Activated CD8-positive, alpha-beta memory T cell treated with anti-CD3 and anti-CD28 coated beads for 48 hours (primary cell): Measurements from ENCODE around the gene RRAGD.
A peak's percentile ranks its signal among the peaks of the same experiment; 100 is the strongest.

ENCODE experiments used
- DNase-seq, 3 experiments: peaks; one replicate each; pipeline ENCODE4 v3.0.0-alpha.2; 2020; ENCODE audit warnings: low read depth in 2 of 3, low spot score in 2 of 3

Gene RRAGD, protein sequence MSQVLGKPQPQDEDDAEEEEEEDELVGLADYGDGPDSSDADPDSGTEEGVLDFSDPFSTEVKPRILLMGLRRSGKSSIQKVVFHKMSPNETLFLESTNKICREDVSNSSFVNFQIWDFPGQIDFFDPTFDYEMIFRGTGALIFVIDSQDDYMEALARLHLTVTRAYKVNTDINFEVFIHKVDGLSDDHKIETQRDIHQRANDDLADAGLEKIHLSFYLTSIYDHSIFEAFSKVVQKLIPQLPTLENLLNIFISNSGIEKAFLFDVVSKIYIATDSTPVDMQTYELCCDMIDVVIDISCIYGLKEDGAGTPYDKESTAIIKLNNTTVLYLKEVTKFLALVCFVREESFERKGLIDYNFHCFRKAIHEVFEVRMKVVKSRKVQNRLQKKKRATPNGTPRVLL

DNA sequence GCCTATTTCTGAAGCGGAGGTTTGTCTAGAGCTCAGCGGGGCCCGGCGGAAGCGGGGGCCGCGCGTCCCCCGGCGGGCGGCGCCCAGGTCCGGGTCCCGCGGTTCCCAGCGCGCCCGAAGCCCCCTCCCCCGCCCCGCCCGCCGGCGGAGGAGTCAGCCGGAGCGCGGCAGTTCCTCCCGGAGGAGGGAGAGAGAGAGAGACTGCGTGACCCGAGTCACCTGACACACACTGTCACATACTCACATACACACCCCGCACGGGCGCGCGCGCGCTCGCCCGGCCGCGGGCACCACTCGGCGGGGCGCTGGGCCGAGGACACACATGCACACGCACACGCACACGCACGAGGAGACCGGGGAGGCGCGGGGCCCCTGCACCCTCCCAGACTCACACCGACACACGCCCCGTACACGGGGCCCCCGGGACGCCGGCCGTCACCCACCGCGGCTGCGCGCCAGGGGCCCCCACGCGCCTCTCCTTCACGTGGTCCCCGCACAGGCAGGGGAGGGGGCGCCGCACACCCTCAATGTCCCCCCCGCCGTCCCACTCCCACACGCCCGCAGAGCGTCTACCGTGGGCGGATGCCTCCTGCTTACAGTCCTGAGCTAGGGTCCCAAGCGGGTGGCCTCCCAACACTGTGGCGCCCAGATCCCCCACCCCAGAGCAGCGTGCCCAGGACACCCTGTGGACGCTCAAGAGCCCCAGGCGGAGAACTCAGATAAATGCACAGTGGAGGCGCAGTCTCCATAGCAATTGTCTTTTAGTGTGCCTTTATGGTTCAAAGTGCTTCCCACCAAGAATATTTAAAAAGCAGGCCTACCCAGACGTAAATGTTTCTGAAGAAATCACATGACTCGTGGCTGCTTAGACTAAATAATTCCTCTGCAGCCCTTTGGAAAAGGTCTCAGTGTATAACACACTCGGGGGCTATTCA lies at the start of gene RRAGD:
Gene RRAGD, minus strand, starts transcription at position 203 of the 935 bp plus-strand sequence. CDS start 280 bp downstream, outside the sequence.
- DNase-seq = peak in 2 of 3 experiments; percentile 15 to 27

DNA sequence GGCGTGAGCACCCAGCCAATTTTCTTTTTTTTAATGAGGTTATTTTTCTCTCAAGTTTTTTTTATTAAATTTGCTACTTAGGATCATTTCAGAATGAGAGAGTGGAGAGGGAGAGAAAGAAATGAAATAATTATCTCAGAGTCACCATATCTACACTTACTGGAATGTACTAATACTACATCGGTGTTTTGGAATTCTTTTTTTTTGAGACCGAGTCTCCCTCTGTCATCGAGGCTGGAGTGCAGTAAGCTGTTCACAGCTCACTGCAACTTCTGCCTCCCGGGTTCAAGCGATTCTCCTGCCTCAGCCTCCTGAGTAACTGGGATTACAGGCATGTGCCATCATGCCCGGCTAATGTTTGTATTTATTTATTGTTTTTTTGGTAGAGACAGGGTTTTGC lies 48.6 kb upstream of the RRAGD start:
- DNase-seq = no peak

DNA sequence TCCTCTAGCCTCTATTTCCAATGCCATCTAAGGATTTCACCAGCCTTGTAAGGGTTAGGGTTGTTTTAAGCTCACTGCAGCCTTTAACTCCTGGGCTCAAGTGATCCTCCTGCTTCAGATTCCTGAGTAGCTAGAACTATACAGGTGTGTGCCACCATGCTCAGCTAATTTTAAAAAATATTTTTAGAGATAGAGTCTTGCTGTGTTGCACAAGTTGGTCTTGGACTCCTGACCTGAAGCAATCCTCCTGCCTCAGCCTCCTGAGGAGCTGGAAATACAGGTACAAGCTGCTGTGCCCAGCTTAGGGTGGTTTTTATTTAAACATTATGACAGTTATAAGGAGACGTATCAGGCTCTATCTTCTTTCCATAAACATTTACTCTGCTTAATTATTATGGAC lies 47.4 kb upstream of the RRAGD start:
- DNase-seq = no peak

DNA sequence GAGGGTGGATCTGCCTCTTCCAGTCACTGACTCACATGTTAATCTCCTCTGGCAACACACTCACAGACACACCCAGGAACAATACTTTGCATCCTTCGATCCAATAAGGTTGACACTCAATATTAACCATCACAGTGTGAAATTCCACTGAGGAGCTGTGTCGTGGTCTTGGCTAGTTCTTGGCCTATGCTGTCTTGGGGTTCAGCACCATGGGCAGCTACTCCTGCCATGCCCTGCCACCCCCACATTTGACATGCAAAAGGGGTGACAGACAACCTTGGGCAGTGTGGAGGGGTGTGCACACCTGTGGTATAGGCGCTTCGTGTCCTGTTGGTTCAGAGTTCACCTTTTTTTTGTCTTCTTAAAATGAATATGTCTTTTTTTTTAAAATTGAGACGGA lies 46.6 kb upstream of the RRAGD start:
- DNase-seq = no peak

DNA sequence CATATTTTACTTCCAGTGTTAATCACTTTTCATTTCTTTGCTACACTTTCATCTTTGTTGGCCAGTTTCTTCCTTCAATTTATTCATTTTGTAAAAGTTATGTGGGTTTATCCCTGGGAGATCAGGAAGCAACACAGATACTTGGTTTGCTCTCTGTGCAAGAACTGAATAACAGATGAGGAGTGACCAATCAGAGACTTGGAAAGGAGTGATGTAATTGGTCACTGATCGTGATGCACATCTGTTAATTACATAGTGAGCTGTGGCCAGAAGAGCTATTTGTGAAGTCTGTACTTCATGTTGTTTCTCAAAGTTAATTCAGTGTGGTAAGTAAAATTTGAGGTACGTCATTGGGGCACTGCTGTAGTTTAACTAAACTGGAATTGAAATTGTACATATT lies 42.2 kb upstream of the RRAGD start:
- no peak for DNase-seq

DNA sequence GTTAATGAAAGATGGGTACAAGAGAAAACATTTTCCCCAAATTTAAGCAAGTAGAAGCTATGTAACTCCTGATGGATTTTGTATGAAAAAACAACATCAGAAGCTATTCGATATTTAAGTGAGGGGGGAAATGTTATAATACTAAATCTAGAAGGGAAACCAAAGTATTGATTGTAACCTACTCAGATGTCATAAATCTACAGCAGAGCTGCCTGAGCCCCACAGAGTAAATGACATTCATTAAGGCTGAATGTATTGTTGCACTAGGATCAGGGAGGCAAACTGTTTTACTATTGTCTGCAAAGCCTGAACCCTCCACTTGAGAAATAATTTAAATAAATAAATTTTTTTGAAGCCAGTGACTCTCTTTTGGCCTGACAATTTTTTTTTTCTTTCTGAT lies 40.2 kb upstream of the RRAGD start:
- no peak for DNase-seq

DNA sequence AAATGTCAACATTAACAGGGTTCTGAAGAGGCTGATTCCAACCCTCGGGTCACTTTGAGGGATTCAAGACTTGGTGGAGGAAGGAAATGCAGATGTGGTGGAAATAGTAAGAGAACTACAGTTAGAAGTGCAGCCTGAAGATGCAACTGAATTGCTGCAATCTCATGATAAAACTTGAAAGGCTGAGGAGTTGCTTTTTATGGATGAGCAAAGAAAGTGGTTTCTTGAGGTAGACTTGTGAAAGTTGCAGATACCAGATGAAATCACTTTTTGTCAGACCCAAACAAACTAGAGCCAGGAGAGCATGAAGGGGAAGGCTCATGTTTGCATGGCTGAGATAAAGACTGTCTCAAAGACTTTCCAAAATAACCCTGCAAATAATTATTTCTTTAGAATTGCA lies 37.1 kb upstream of the RRAGD start:
- DNase-seq = no peak

DNA sequence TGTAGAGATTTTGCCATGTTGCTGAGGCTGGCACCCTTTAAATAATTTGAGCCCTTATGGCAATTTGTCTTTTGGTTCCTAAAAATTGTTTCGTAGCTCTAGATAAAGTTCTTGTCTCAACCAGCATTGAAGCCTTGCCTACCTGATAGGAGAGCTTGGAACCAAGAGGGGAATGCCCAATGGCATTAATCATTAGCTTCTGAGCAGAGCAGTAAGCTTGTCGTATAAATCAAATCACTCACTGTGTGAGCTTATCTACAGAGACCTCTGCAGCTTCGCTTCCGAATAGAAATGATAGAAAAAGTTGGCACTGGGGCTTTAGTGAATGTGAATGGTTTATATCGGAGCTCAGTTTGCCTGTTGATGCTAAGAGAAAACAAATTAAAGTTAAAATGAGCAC lies 31.6 kb upstream of the RRAGD start:
- DNase-seq = no peak

DNA sequence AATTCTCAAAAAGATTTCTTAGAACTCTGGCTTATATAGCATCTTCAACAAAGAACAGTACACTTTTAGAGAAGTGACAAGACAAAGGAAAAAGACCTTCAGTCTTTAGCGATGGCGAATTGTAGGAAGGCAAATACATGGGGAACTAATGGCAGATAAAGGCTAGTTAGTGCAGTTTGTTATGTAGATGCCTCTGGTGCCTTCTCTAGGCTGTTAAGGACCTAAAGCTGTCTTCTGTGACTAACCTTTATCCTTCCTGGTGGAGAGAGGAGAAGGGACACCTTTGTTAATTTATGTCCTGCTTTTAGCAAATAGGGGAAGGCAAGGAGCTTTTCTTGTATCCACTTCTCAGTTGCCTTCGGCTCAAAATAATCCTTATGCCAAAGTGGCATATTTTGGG lies 28.1 kb upstream of the RRAGD start:
- no peak for DNase-seq

DNA sequence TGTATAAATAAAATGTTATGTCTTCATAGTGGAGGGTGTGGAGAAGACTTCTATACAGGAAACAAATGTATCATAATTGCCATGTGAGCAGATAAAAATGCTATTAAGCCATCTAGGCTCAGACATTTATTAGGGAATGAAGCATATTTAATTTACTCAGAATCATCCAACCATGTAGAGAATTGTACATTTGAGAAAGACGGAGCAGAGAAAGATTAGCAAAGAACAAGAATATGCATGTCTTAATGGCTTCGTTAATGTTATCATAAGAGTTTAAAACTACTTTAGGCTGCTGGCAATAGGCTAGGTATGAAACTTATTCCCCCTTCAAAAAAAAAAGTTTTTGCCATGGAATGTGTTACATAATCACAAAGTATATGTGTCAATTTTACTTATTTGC lies 26.9 kb upstream of the RRAGD start:
- DNase-seq = no peak

DNA sequence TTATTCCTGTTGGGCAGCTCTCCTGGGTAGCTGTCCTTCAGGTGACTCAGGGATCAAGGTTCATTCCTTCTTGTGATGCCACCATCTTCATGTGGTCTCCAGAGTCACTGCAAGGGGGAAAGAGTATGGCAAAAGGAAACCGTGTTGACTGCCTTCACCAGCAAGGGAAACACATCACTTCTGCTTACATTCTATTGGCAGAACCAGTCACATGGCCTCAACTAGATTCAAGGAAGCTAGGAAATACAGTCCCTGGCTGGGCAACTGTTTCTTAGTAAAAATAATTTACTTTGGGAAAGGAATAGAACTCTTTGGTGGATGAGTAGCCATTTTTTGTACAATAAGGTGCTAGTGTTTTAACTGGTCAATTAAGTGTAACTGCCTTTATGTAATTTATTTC lies 26.2 kb upstream of the RRAGD start:
- DNase-seq = no peak

DNA sequence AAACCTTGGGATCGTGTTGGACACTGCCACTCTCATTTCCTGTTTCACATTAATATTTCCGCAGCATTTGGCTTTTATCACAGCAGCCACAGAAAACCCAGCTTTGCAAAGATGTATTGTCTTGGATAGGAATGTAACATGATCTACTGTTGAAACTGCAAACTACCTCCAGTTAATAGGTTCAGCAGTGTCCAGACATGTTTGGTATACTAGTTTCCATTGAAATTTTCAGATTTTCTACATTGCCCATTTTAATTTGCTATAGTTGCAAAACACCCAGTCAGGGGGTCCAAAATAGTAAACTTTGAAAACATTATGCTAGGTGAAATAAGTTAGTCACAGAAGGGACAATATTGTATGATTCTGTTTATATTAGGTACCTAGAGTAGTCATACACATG lies 24.2 kb upstream of the RRAGD start:
- DNase-seq = no peak

DNA sequence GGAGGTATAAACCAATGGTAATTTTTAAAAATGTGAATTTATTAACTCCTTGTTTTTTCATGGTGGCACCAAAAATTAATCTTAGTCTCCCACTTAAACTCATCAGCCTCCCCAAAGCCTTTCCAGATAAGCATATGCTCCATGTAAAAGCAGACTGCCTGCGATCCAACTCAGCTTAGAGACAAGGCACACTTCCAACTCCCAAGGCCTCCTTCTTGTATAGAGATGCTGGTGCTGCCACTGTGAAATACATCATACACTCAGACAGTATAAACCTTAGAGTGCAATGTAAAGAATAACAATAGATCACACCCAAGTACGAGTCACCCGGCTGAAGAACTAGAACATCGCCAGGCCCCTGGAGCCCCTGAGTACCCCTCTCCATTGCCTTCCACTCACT lies 22.9 kb upstream of the RRAGD start:
- DNase-seq = no peak

DNA sequence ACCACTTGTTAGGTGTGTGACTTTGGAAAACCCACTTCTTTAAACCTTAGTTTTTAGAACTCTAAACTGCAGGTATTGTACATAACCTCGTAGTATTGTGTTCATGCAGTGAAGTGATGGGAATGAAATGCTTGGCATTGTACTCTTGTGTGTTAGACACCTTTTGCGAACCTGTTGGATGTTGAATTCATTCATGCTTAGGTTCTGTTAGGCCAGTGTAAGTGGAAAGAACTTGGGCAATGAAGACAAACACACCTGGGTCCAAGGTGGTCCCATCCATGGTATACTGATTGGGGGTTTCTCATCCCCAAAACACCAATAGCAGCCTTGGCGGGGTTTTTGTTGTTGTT lies 22.1 kb upstream of the RRAGD start:
- no peak for DNase-seq

DNA sequence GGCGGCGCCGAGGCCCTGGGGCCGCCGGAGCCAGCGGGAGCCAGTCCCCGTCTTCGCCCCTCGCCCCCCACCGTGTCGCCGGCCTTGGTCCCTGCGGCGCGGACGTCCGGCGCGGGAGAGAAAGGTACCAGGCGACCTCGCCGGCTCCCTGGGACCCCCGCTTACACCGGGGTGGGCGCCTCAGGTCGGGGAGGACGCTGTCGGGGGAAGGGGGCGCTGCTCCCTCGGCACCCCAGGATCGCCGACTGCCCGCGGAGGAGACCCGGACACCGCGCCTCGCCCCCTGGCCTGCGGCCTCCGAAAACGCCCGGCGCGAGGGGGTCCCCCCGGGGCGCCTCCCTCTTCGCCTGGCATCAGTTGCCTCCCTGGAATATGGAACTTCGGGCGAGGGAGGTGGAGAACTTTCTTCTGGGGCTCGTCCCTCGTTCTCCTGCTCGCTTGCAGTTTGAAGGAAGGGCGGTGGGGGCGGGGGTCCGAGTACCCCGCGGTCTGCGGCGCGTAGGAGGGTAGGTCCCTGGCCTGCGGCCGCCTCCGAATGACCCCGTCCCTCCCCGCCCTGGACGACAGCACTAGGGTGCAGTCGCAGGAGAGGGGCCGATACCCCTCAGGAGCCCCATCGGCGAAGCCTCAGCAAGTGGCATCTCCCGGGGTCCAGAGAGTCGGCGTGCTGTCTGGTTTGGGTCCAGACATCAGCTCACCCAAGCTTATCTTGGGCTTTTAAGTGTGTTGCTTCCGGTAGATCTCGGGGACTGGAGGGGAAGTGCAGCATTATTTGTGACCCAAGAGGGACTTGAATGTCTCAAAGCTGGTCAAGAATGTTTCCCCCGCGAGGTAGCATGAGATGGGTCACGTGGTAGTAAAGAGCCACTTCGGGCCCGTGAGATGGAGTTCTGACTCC lies 21.4 kb upstream of the RRAGD start:
- DNase-seq = peak in 1 of 3 experiments; percentile 6

DNA sequence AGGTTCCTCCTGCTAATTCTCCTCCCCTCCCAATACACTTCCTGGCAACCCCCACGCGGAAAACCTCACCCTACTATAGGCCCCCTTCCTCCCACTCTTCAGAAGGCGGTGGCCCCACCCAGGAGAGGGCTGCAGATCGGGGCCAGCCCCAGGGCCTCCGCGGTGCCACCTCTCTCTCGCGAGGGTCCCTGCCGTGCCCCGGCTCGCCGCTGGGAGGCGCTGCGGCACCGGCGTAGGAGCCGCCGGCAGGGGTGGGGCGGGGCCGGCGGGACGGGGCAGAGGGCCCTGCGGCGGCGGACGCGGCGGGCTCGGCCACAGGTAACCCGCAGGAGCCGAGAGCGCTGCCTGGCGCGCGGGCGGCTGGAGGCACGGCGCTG lies 20.8 kb upstream of the RRAGD start, which contains the start of gene ANKRD6:
Gene ANKRD6, plus strand, starts transcription at position 278 of the 377 bp plus-strand sequence. CDS start 133,825 bp downstream, outside the sequence.
- DNase-seq = peak; percentile 77 to 89 (median 82)

DNA sequence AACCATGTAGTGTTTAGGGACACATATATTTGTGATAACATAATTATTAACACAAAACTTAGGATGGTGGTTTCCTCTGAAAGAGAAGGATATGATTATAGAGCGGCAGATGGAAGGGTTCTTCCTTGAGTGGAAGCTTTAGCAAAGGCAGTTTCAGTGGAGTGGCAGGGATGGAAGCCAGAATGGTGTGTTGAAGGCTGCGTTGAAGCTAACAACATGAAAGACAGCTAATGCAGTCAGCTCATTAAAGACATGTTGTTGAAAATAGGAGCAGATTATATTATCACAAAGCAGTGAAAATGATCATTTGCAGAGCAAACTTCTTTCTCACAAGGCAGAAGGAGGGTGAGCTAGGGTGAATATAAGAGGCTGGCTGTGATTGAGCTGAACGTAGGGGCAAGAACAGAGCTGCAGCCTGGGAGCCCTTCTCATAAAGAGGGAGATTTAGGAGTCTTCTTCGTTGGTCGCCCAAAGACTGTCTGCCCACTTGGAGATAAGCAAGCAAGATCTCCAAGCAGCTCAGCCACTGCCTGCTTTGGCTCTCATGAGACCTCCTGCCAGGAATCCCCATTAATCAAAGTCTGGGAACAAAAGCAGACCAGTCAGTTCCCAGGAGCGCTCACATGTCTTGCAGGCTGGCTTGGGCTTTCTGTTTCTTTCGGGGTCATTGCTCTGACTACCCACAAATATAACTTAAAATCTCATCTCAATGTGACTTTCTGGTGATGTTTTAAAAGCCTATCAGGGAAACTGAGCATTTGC lies 18.3 kb upstream of the RRAGD start:
- no peak for DNase-seq

DNA sequence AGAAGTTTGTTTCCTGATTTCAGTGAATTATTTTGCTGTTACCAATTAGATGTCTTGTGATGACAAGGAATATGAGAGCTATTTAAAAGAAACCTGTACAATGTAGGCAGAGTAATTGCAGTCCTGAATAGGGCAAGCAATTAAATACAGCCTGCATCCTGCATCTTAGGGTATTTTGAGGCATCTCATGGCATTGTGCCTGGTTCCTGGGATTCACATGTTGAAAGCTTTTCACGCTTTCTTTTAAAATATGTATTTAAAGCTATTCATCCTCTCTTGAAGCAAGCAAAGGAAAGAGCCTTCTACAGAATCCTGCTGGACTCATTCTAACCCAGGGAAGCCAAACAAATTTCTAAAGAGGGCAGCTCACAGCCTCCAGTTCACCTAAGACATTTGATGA lies 4.7 kb upstream of the RRAGD start:
- DNase-seq = no peak

DNA sequence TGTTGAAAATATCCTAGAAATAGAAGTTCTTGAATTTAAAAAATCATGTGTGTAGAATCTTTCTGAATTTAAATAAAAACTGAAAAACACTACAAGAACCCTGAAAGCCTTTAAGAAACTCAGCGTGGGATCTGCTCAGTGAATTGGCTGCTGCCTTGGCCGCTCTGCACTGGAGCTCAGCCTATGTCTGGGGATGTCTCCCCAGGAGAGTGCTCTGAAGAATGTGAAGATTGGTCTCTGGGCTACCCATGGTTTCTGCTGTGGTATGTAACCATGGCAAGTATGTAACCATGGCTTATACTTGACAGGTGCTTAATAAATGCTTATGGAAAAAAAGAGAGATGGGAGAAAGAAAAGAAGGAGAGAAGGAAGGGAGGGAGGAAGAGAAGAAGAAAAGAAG lies 3.1 kb upstream of the RRAGD start:
- DNase-seq = no peak

DNA sequence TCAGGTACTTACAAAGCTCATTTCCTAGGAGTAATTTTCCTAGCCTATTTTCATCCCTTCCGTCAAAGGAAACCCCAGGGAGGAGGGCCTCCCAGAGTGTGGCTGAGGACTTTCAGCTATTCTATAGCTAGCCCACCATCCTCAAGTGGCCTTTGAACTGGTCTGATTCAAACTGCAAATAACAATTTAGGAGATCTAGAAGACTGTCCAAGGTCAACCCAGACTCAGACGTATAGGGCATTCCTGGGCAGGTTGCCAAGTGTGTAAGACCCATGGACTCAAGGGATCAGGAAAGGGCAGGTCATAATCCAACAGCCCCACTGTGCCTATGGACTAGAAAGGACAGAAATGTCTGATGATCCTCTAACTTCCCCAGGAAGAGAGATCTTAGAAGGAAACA lies 2.1 kb upstream of the RRAGD start:
- DNase-seq = no peak
